K562 (cell line): ENCODE results near the gene KMT2E. TPM values are rescaled to one million over a fixed set of nuclear protein-coding genes. Genes with fewer than 3 reads are reported as not detected.
A peak's percentile ranks its signal among the peaks of the same experiment; 100 is the strongest.

Source experiments
- CCAR2 ChIP-seq: fragments of 200-400 bp; formaldehyde crosslinking; IDR thresholded peaks from 2 replicates; pipeline ENCODE4 v1.6.1; 2017; ENCODE audit warnings: mild to moderate bottlenecking, low read depth, low read length
- PHB ChIP-seq: fragments of 250-450 bp; sonication (Bioruptor Pico); IDR thresholded peaks from 2 replicates; pipeline ENCODE4 v1.5.0; 2021
- TAF1 ChIP-seq: IDR thresholded peaks from 2 replicates; pipeline ENCODE4 v1.6.1; 2011; ENCODE audit warnings: mild to moderate bottlenecking, low read length, moderate library complexity; ENCODE audit not compliant: insufficient read depth, control insufficient read depth, severe bottlenecking; ENCODE audit errors: extremely low read depth
- ZNF175 ChIP-seq: fragments of 200-800 bp; sonication (Bioruptor generic); IDR thresholded peaks from 2 replicates; pipeline ENCODE4 v1.6.1; 2016; ENCODE audit warnings: low read depth, mild to moderate bottlenecking, missing genetic modification characterization, missing compliant biosample characterization
- ZNF695 ChIP-seq: fragments of 450-650 bp; formaldehyde crosslinking; IDR thresholded peaks from 2 replicates; pipeline ENCODE4 v1.4.0; 2020; ENCODE audit warnings: mild to moderate bottlenecking, moderate library complexity
- polyA plus RNA-seq, 8 experiments: library from polyadenylated mRNA; depleted of rRNA in 4 of 8; stranded (reverse) in 5 of 8; unstranded in 3 of 8; fragments of >200 nt; fragmentation: Nextera tagmentation in 2 of 8; fragmentation: Illumina TruSeq in 1 of 8; extraction: Ambion mirVana in 2 of 8; extraction: Trizol in 1 of 8; gene quantifications; 2 replicates each; pipeline versions ENCODE4 v1.2.1 to v1.2.3, GENCODE V29; 2011 to 2014; ENCODE audit warnings: inconsistent platforms in 1 of 8, missing spikeins in 1 of 8
- total RNA-seq, 7 experiments: library from RNA; depleted of rRNA in 6 of 7; stranded (reverse); fragments of >200 nt in 6 of 7; fragmentation: Illumina TruSeq in 2 of 7; extraction: Trizol in 2 of 7; gene quantifications; 2 replicates each; pipeline versions ENCODE4 v1.2.1 to v1.2.3, GENCODE V29; 2011 to 2021; ENCODE audit warnings: low replicate concordance in 1 of 7
- TF ChIP-seq, protein P1 (sequence below): fragments of 250-450 bp; sonication (Bioruptor Pico); IDR thresholded peaks from 2 replicates; pipeline ENCODE4 v1.5.0; 2021
- TF ChIP-seq, protein P2 (sequence below): fragments of 250-450 bp; sonication (Bioruptor Pico); IDR thresholded peaks from 2 replicates; pipeline ENCODE4 v1.8.0; 2022; ENCODE audit warnings: moderate library complexity, mild to moderate bottlenecking, inconsistent platforms

Gene KMT2E
- total and polyA plus RNA-seq, 9 of the 15 experiments (the other 6 are each of a cell fraction or from before 2014, with no cell fraction given) = 8.9 to 55.3 (median 38.1) TPM

DNA sequence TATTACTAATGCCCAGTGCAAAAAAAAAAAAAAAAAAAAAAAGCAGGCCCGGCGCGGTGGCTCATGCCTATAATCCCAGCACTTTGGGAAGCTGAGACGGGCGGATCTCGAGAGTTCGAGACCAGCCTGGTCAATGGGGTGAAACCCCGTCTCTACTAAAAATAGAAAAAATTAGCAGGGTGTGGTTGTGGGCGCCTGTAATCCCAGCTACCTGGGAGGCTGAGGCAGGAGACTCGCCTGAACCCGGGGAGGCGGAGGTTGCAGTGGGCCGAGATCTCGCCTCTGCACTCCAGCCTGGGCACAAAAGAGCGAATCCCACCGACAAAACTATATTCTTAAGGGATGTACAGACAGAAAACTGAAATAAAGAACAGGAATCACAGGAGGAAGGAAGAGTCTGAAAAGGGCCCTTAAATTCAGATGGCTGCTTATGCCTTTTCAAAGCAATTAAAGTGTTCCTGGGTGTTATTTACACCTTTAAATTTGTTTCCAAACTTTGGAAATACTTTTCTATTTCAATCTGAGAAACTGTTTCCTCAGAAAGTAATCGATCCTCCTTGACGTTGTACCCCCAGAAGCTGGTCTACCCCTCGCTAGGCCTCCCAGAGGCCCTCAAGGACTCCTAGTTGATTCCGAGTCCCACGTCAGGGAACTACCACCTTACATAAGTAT lies 2.0 kb upstream of the KMT2E start (continued):
- no peak for TF ChIP-seq PHB
- 0 out of 2 replicates have a peak, but pooled peaks have one; percentile 75 for TF ChIP-seq ZNF695 (CRISPR knock-in tag)
- TF ChIP-seq CCAR2 = no peak
- TF ChIP-seq, protein P1, sequence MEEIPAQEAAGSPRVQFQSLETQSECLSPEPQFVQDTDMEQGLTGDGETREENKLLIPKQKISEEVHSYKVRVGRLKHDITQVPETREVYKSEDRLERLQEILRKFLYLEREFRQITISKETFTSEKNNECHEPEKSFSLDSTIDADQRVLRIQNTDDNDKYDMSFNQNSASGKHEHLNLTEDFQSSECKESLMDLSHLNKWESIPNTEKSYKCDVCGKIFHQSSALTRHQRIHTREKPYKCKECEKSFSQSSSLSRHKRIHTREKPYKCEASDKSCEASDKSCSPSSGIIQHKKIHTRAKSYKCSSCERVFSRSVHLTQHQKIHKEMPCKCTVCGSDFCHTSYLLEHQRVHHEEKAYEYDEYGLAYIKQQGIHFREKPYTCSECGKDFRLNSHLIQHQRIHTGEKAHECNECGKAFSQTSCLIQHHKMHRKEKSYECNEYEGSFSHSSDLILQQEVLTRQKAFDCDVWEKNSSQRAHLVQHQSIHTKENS (CRISPR knock-in tag) = 0 out of 2 replicates have a peak, but pooled peaks have one; percentile 21
- TF ChIP-seq ZNF175 (CRISPR knock-in tag) = no peak; the same call in 1 of the 2 replicates
- TF ChIP-seq, protein P2, sequence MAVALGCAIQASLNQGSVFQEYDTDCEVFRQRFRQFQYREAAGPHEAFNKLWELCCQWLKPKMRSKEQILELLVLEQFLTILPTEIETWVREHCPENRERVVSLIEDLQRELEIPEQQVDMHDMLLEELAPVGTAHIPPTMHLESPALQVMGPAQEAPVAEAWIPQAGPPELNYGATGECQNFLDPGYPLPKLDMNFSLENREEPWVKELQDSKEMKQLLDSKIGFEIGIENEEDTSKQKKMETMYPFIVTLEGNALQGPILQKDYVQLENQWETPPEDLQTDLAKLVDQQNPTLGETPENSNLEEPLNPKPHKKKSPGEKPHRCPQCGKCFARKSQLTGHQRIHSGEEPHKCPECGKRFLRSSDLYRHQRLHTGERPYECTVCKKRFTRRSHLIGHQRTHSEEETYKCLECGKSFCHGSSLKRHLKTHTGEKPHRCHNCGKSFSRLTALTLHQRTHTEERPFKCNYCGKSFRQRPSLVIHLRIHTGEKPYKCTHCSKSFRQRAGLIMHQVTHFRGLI (CRISPR knock-in tag) = no peak
- TF ChIP-seq TAF1 = no peak
